Esophagus squamous epithelium (tissue), 5 donors: ENCODE data around the gene TRPV6. TPM values are rescaled to one million over a fixed set of nuclear protein-coding genes. Genes with fewer than 3 reads are reported as not detected.
A peak's percentile ranks its signal among the peaks of the same experiment; 100 is the strongest.

Experiments used
- DNase-seq: peaks from one replicate; lab custom pipeline; 2025; lab: John Stamatoyannopoulos, UW
- H3K27ac ChIP-seq, 4 donors: fragments of 200-600 bp; sonication (generic); one replicate each; pipeline ENCODE4 v1.5.1; 2016 to 2019; ENCODE audit warnings: mild to moderate bottlenecking in 1 of 4
- H3K27me3 ChIP-seq, 4 donors: fragments of 200-600 bp; sonication (generic); 1 replicate in 3 of 4; 2 replicates in 1 of 4; pipeline versions ENCODE4 v1.5.1 to v1.6.0; 2017 to 2021; ENCODE audit warnings: antibody characterized with exemption in 1 of 4
- H3K36me3 ChIP-seq, 3 donors: fragments of 200-600 bp; sonication (generic); one replicate each; pipeline ENCODE4 v1.5.1; 2016 to 2019
- H3K4me1 ChIP-seq, 3 donors: fragments of 200-600 bp; sonication (generic); one replicate each; pipeline ENCODE4 v1.5.1; 2017 to 2019
- H3K4me3 ChIP-seq, 4 donors: fragments of 200-600 bp; sonication (generic); 1 replicate in 3 of 4; 2 replicates in 1 of 4; pipeline ENCODE4 v1.5.1; 2016 to 2019; ENCODE audit warnings: mild to moderate bottlenecking in 2 of 4, moderate library complexity in 1 of 4
- H3K9me3 ChIP-seq, 3 donors: fragments of 200-600 bp; sonication (generic); one replicate each; pipeline ENCODE4 v1.5.1; 2016 to 2019
- POLR2A ChIP-seq, 4 donors: fragments of 450-650 bp; IDR thresholded peaks; one replicate each; pipeline ENCODE4 v1.6.1; 2017; ENCODE audit warnings: antibody characterized with exemption in 4 of 4, mild to moderate bottlenecking in 4 of 4, moderate library complexity in 3 of 4
- WGBS, 2 donors: methylation state at CpG; one replicate each; pipeline ENCODE4 v1.1.5; 2018; 5-methylcytosine and 5-hydroxymethylcytosine counted together
- intact Hi-C: fragments of 100-400 bp; cut with DNase I; formaldehyde crosslinking; loops from one replicate; pipeline ENCODE4 v1.15.0; 2022
- total RNA-seq, 4 donors: library from RNA; depleted of rRNA; stranded (reverse); fragments of >200 nt; gene quantifications; one replicate each; pipeline ENCODE4 v1.1.0, GENCODE V29; 2016
- TF ChIP-seq, protein P1 (sequence below), 6 experiments: fragments of 450-650 bp in 4 of 6; fragments of 200-600 bp in 2 of 6; sonication (generic) in 2 of 6; IDR thresholded peaks; one replicate each; pipeline ENCODE4 v1.5.1; 2016 to 2019; ENCODE audit warnings: antibody characterized with exemption in 6 of 6, mild to moderate bottlenecking in 4 of 6, moderate library complexity in 4 of 6
- donor health status: DM: yes; HTN: yes; CAD: no.

Gene TRPV6
- total RNA-seq, 4 donors from 2014 or later, result 0.79 to 6.9 (median 4.5) TPM

DNA sequence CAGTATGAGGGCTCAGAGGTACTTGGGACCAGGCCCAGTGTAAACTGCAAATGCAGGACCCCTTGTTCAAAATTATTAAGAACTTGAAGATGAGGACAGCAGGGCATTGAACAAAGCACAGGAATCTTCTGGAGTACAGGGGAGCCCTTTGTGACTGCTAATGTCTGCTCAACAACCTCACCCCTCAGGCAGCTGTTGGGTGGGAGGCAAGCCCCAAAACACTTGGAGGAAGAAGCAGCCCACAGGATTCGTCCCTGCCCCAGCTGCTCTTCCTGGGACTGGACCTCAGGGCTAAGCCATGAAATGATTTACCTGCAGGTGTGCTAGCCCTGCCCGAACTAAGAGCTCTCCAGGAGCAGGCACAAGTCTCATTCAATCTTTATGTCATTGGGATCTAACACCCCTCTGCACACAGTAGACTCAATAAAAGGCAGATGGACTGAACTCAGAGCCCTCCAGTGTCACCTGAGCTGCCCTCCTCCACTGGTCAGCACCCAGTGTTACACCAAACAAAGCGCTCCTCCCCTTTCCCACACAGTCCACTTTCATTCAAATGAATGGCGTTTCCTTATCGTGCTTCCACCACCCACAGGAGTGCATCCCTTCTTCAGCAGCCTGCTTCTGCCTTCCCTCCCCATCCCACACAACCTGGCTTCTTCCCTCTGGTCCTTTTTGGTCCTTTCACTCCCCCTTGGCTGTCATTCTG lies 47.0 kb upstream of the TRPV6 start:
- H3K4me3 ChIP-seq, result no peak overlapping the region
- no peaks in the 10 kb centered on the region for H3K27me3 ChIP-seq
- no peaks in the 10 kb centered on the region for H3K9me3 ChIP-seq
- H3K4me1 ChIP-seq, result no peaks in the 10 kb centered on the region
- H3K27ac ChIP-seq, result no peak overlapping the region
- WGBS, 2 donors, result 69 to 76% methylated on average over 5 of the region's 5 CpGs
- intact Hi-C loops, result no loop called here
- no peaks in the 10 kb centered on the region for H3K36me3 ChIP-seq
- DNase-seq, result no peak
- TF ChIP-seq, protein P1, sequence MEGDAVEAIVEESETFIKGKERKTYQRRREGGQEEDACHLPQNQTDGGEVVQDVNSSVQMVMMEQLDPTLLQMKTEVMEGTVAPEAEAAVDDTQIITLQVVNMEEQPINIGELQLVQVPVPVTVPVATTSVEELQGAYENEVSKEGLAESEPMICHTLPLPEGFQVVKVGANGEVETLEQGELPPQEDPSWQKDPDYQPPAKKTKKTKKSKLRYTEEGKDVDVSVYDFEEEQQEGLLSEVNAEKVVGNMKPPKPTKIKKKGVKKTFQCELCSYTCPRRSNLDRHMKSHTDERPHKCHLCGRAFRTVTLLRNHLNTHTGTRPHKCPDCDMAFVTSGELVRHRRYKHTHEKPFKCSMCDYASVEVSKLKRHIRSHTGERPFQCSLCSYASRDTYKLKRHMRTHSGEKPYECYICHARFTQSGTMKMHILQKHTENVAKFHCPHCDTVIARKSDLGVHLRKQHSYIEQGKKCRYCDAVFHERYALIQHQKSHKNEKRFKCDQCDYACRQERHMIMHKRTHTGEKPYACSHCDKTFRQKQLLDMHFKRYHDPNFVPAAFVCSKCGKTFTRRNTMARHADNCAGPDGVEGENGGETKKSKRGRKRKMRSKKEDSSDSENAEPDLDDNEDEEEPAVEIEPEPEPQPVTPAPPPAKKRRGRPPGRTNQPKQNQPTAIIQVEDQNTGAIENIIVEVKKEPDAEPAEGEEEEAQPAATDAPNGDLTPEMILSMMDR (IDR thresholded peaks at IDR 0.05), result no peak
- TF ChIP-seq POLR2A (IDR thresholded peaks at IDR 0.05), result no peak

DNA sequence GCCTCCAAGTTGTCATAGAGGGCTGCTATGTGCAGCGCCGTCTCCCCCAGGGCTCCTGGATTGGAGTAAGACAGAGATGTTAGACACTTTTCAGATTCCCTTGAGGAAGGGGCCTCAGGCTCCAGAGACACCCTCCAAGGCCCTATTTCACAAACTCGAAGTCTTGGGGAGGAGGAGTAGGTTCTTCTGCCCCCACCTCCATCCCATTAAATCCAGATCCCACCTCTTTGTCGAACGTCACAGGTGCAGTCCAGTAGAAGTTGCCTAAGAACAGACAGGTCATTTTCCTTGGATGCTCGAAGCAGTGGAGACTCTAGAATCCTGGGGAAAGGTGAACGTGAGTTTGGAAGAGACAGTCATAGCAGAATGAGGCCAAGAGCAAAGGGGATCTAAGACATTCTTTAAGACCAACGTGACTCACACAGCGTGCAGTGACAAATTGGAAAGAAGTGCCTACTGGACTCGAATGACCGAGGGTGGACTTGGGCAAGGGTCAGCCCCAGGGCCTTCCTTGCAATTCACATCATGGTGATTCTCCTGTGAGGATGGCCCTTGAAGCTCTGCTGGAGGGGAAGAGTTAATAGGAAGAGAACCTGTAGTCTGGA lies 44.7 kb upstream of the TRPV6 start:
- Histone ChIP-seq H3K27ac (no peak overlapping the region), H3K4me1 (peaks cover 0 to 4% (median 0%) of the 10 kb centered on the region in 3 donors), H3K4me3 (no peak overlapping the region), H3K9me3 (no peaks in the 10 kb centered on the region), H3K36me3 (no peaks in the 10 kb centered on the region), H3K27me3 (no peaks in the 10 kb centered on the region)
- WGBS, 2 donors, result 79 to 89% methylated on average over 5 to 10 of the region's 11 CpGs
- intact Hi-C loops, result no loop called here
- TF ChIP-seq, protein P1 (IDR thresholded peaks at IDR 0.05), result no peak
- TF ChIP-seq POLR2A (IDR thresholded peaks at IDR 0.05), result no peak
- DNase-seq, result no peak

DNA sequence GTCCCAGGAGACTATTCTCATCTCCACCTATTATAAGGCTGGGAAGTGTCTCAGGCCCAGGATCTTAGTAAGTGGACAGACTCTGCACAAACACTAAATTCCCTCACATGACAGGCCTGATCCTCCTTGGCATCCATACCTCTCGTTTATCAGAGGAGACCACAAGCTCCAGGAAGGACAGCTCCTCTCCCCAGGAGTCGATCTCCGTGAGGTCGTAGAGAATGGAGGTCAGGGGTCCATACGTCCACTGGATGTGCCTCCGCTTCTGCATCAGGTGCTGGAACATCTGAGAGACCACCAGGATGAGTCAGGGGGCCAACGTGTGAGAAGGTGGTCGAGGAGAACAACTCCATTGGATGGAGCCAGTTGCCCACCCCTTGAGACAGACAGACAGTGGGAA lies 42.4 kb upstream of the TRPV6 start:
- H3K27ac ChIP-seq, result peak overlapping the region in 2 of 4 donors; percentile 9 to 39
- no peaks in the 10 kb centered on the region for H3K27me3 ChIP-seq
- H3K4me1 ChIP-seq, result peaks cover 0 to 4% (median 0%) of the 10 kb centered on the region in 3 donors
- WGBS, 2 donors, result 56 to 84% methylated on average over 3 of the region's 8 CpGs
- no peak for DNase-seq
- H3K9me3 ChIP-seq, result no peaks in the 10 kb centered on the region
- no peaks in the 10 kb centered on the region for H3K36me3 ChIP-seq
- TF ChIP-seq POLR2A (IDR thresholded peaks at IDR 0.05), result no peak
- TF ChIP-seq, protein P1 (IDR thresholded peaks at IDR 0.05), result no peak
- no peak overlapping the region for H3K4me3 ChIP-seq
- intact Hi-C loops, result no loop called here

DNA sequence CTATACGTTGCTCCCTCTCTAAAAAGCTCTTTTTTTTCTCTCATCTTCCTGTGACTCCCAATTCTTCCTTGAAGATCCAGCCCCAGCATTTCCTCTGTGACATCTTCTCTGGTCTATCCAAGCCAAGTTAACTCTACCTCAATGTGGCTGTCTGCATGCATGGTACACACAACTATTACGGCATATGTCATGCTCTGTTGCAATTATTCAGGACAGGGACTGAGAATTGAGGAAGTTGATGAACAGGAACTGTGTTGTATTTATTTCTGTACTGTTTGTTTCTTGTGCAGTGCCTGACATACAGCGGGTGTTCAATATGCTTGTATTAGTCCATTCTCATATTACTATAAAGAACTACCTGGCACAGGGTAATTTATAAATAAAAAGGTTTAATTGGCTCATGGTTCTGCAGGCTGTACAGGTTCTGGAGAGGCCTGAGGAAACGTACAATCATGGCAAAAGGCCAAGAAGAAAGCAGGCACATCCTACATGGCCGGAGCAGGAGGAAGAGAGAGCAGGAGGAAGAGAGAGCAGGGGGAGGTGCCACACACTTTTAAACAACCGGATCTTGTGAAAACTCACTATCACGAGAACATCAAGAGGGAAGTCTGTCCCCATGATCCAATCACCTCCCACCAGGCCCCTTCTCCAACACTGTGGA lies 41.7 kb upstream of the TRPV6 start:
- Histone ChIP-seq H3K4me1 (peaks cover 0 to 4% (median 0%) of the 10 kb centered on the region in 3 donors), H3K36me3 (no peaks in the 10 kb centered on the region), H3K27me3 (no peaks in the 10 kb centered on the region), H3K27ac (peak overlapping the region in 1 of 4 donors; percentile 39), H3K9me3 (no peaks in the 10 kb centered on the region), H3K4me3 (no peak overlapping the region)
- 54 to 55% methylated on average over 7 of the region's 7 CpGs for WGBS, 2 donors
- no peak for DNase-seq
- intact Hi-C loops, result no loop called here
- no peak for TF ChIP-seq POLR2A (IDR thresholded peaks at IDR 0.05)
- TF ChIP-seq, protein P1 (IDR thresholded peaks at IDR 0.05), result no peak

DNA sequence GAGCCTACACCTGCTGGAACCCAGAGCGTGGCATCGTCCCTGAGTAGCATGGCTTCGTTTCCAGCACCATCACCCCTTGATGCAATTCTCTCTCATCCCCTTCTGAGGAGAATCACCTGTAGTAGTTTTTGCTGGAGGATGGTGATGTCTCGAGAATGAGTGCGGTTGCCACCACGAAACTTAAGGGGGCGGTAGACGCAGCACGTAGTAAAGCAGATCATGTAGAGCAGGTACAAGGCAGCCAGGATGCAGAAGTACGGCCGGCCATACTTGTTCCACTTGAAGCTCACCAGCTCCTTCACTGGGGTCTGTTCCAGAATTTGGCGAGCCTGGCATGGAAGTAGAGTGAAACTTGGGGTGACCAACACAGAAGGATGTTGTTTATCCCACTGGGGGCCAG lies 39.9 kb upstream of the TRPV6 start:
- DNase-seq, result no peak
- H3K27ac ChIP-seq, result no peak overlapping the region
- intact Hi-C loops, result no loop called here
- 75 to 77% methylated on average over 8 to 12 of the region's 12 CpGs for WGBS, 2 donors
- H3K4me1 ChIP-seq, result peaks cover 0 to 4% (median 0%) of the 10 kb centered on the region in 3 donors
- no peaks in the 10 kb centered on the region for H3K36me3 ChIP-seq
- TF ChIP-seq POLR2A (IDR thresholded peaks at IDR 0.05), result no peak
- TF ChIP-seq, protein P1 (IDR thresholded peaks at IDR 0.05), result no peak
- H3K4me3 ChIP-seq, result no peak overlapping the region
- no peaks in the 10 kb centered on the region for H3K27me3 ChIP-seq
- H3K9me3 ChIP-seq, result no peaks in the 10 kb centered on the region
